ENCODE results near the gene ULK4.
"Not testable (repeated sequence)": the region's sequence is repeated elsewhere in the genome, so short reads cannot be mapped to it uniquely, and the experiment has no call there.

The ULK4 gene

GRCh38 chr3:41872157-41872556 is 89.7 kb downstream of the ULK4 start:
- H3K4me1 ChIP-seq (ENCODE audit: control insufficient read depth in 1 of 2, insufficient read depth in 1 of 2, low read depth in 1 of 2, low read length in 1 of 2), result no peaks in the 10 kb centered on the region
- no peak overlapping the region for H3K4me3 ChIP-seq (ENCODE audit: low read depth in 1 of 2, low read length in 1 of 2)
- no peaks in the 10 kb centered on the region for H3K27me3 ChIP-seq
- no peak for TF ChIP-seq CTCF (IDR thresholded peaks at IDR 0.05)
- no peaks in the 10 kb centered on the region for H3K9me3 ChIP-seq
- H3K36me3 ChIP-seq, result no peaks in the 10 kb centered on the region
- H3K27ac ChIP-seq, result no peak overlapping the region

- H3K36me3 ChIP-seq, result no peaks in the 10 kb centered on the region
- H3K9me3 ChIP-seq, result no peaks in the 10 kb centered on the region
- no peak overlapping the region for H3K27ac ChIP-seq
- no peaks in the 10 kb centered on the region for H3K27me3 ChIP-seq
- TF ChIP-seq CTCF (IDR thresholded peaks at IDR 0.05), result no peak
- no peaks in the 10 kb centered on the region for H3K4me1 ChIP-seq (ENCODE audit: control insufficient read depth in 1 of 2, insufficient read depth in 1 of 2, low read depth in 1 of 2, low read length in 1 of 2)
- no peak overlapping the region for H3K4me3 ChIP-seq (ENCODE audit: low read depth in 1 of 2, low read length in 1 of 2)
These were observed 94.4 kb downstream of the ULK4 start for GRCh38 chr3:41867533-41867932.

- H3K27ac ChIP-seq, result no peak overlapping the region
- H3K4me3 ChIP-seq (ENCODE audit: low read depth in 1 of 2, low read length in 1 of 2), result no peak overlapping the region
- H3K9me3 ChIP-seq, result no peaks in the 10 kb centered on the region
- TF ChIP-seq CTCF (IDR thresholded peaks at IDR 0.05), result no peak
- no peaks in the 10 kb centered on the region for H3K36me3 ChIP-seq
- H3K27me3 ChIP-seq, result no peaks in the 10 kb centered on the region
- H3K4me1 ChIP-seq (ENCODE audit: control insufficient read depth in 1 of 2, insufficient read depth in 1 of 2, low read depth in 1 of 2, low read length in 1 of 2), result no peaks in the 10 kb centered on the region
These were observed 95.6 kb downstream of the ULK4 start for GRCh38 chr3:41866298-41866697.

- no peak overlapping the region for H3K4me3 ChIP-seq (ENCODE audit: low read depth in 1 of 2, low read length in 1 of 2)
- H3K36me3 ChIP-seq, result no peaks in the 10 kb centered on the region
- TF ChIP-seq CTCF (IDR thresholded peaks at IDR 0.05), result no peak
- H3K27ac ChIP-seq, result no peak overlapping the region
- no peaks in the 10 kb centered on the region for H3K27me3 ChIP-seq
- H3K4me1 ChIP-seq (ENCODE audit: control insufficient read depth in 1 of 2, insufficient read depth in 1 of 2, low read depth in 1 of 2, low read length in 1 of 2), result no peaks in the 10 kb centered on the region
- H3K9me3 ChIP-seq, result no peaks in the 10 kb centered on the region
These were observed 98.9 kb downstream of the ULK4 start for GRCh38 chr3:41863024-41863423.

GRCh38 chr3:41860489-41860888 is 101.4 kb downstream of the ULK4 start:
- H3K27me3 ChIP-seq; H3K27ac ChIP-seq; H3K36me3 ChIP-seq; H3K4me3 ChIP-seq (ENCODE audit: low read depth in 1 of 2, low read length in 1 of 2); H3K4me1 ChIP-seq (ENCODE audit: control insufficient read depth in 1 of 2, insufficient read depth in 1 of 2, low read depth in 1 of 2, low read length in 1 of 2); H3K9me3 ChIP-seq: not testable (repeated sequence)

- Histone ChIP-seq H3K4me1 (ENCODE audit: control insufficient read depth in 1 of 2, insufficient read depth in 1 of 2, low read depth in 1 of 2, low read length in 1 of 2) (no peaks in the 10 kb centered on the region), H3K27me3 (no peaks in the 10 kb centered on the region), H3K27ac (no peak overlapping the region), H3K4me3 (ENCODE audit: low read depth in 1 of 2, low read length in 1 of 2) (no peak overlapping the region), H3K36me3 (no peaks in the 10 kb centered on the region), H3K9me3 (no peaks in the 10 kb centered on the region)
- TF ChIP-seq CTCF (IDR thresholded peaks at IDR 0.05), result no peak
These were observed 106.9 kb downstream of the ULK4 start for GRCh38 chr3:41854956-41855355.

Data from neutrophil (primary cell).